OCI-LY3 (cell line): ENCODE results near the gene STYK1.
"Not testable (repeated sequence)": the region's sequence is repeated elsewhere in the genome, so short reads cannot be mapped to it uniquely, and the experiment has no call there.

ENCODE experiments used
- H2AFZ ChIP-seq: fragments of 200-600, 300-600 bp; shearing (Covaris generic); 2 replicates; pipeline ENCODE4 v1.6.0; 2014; ENCODE audit warnings: antibody characterized with exemption, low read depth, low read length
- H3K27ac ChIP-seq: fragments of 200-600, 300-600 bp; sonication (generic); 2 replicates; pipeline ENCODE4 v1.5.1; 2014; ENCODE audit warnings: mild to moderate bottlenecking, low read length, moderate library complexity, mixed read lengths
- H3K27me3 ChIP-seq: fragments of 200-600, 300-600 bp; sonication (generic); 2 replicates; pipeline ENCODE4 v1.6.1; 2014; ENCODE audit warnings: low read depth, low read length, mixed read lengths
- H3K36me3 ChIP-seq: fragments of 200-600, 300-600 bp; sonication (generic); replicated peaks from 2 replicates; pipeline ENCODE3; 2014; ENCODE audit warnings: low read depth, low read length, mixed read lengths
- H3K4me1 ChIP-seq: fragments of 300-600, 200-600 bp; sonication (generic); 2 replicates; pipeline ENCODE4 v1.6.1; 2014; ENCODE audit warnings: low read length, mixed read lengths
- H3K4me2 ChIP-seq: fragments of 200-600, 300-600 bp; sonication (generic); 2 replicates; pipeline ENCODE4 v1.6.1; 2014; ENCODE audit warnings: low read length, mixed read lengths
- H3K4me3 ChIP-seq: fragments of 300-600, 200-600 bp; sonication (generic); 2 replicates; pipeline ENCODE4 v1.5.1; 2014; ENCODE audit warnings: antibody characterized with exemption, mild to moderate bottlenecking, low read length, moderate library complexity
- H3K79me2 ChIP-seq: fragments of 300-600, 200-600 bp; shearing (Covaris generic); 2 replicates; pipeline ENCODE4 v1.6.1; 2014; ENCODE audit warnings: mild to moderate bottlenecking, low read length, mixed read lengths
- H3K9ac ChIP-seq: fragments of 300-600, 200-600 bp; shearing (Covaris generic); 2 replicates; pipeline ENCODE4 v1.6.0; 2014; ENCODE audit warnings: mild to moderate bottlenecking, low read length, moderate library complexity
- H3K9me3 ChIP-seq: fragments of 200-600, 300-600 bp; shearing (Covaris generic); 2 replicates; pipeline ENCODE4 v1.6.1; 2014; ENCODE audit warnings: low read length, mixed read lengths; ENCODE audit not compliant: insufficient read depth
- H4K20me1 ChIP-seq: fragments of 200-600, 300-600 bp; sonication (generic); 2 replicates; pipeline ENCODE4 v1.6.1; 2016; ENCODE audit warnings: low read length, mixed read lengths; ENCODE audit not compliant: insufficient read depth
- EZH2phosphoT487 ChIP-seq: fragments of 200-600 bp; shearing (Covaris generic); IDR thresholded peaks from 2 replicates; pipeline ENCODE4 v1.6.1; 2018; ENCODE audit warnings: antibody characterized with exemption, mixed run types, low read depth
- TF ChIP-seq, protein P1 (sequence below): fragments of 200-600, 300-600 bp; sonication (generic); IDR thresholded peaks from 2 replicates; pipeline ENCODE4 v1.5.1; 2014; ENCODE audit warnings: antibody characterized with exemption, low read length, low read depth

Gene STYK1

DNA sequence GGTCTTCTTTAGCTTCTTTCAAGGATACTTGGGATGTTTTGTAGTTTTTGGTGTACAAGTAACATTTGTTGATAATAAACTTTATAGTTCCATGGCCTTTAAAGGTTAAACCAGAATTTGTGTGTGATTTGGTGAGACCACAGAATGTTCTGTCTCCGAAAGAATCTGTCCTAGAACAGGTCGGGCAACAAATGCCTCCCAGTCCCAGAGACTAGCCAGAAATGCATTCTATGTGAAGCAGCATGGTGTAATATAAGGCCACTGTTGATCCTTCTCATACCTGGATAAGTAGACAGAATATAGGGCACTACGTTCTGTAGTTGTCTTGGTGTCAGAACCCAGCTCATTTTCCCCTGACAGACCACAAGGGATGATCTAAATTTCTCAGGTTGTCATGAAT lies 10.0 kb downstream of the STYK1 start:
- no peak overlapping the region for H3K27ac ChIP-seq
- no peaks in the 10 kb centered on the region for H4K20me1 ChIP-seq
- H3K4me1 ChIP-seq = no peaks in the 10 kb centered on the region; the same call in 1 of the 2 replicates
- H3K4me2 ChIP-seq = no peak overlapping the region
- no peak overlapping the region for H3K9ac ChIP-seq
- no peaks in the 10 kb centered on the region for H3K9me3 ChIP-seq
- no peak overlapping the region for H2AFZ ChIP-seq
- peaks cover 9% of the 10 kb centered on the region; the same call in 1 of the 2 replicates for H3K27me3 ChIP-seq
- no peak for TF ChIP-seq EZH2phosphoT487
- H3K4me3 ChIP-seq = no peak overlapping the region
- H3K79me2 ChIP-seq = no peaks in the 10 kb centered on the region
- no peaks in the 10 kb centered on the region for H3K36me3 ChIP-seq

DNA sequence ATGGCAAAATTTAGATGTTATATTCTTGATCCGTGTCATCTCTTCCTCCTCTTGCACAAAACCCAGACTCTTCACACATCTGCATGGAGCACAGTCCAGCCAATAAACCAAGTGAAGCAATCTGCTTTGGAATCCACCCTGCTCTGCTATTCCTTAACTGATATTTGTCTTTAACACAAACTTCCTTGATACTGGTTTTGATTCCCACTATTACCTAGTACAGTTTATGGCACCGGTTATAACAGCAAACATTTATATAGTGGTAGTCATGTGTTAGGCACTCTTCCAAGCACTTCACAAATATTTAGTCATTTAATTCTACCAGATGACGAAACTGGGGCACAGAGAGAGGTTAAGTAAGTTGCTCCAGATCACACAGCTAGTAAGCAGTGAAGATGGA lies 12.5 kb downstream of the STYK1 start:
- Histone ChIP-seq H2AFZ (no peak overlapping the region), H3K36me3 (no peaks in the 10 kb centered on the region), H3K27ac (no peak overlapping the region), H3K27me3 (peaks cover 6% of the 10 kb centered on the region; the same call in 1 of the 2 replicates), H3K4me1 (no peaks in the 10 kb centered on the region), H4K20me1 (no peaks in the 10 kb centered on the region), H3K4me3 (no peak overlapping the region), H3K9me3 (no peaks in the 10 kb centered on the region), H3K79me2 (no peaks in the 10 kb centered on the region), H3K4me2 (no peak overlapping the region), H3K9ac (no peak overlapping the region)
- TF ChIP-seq, protein P1, sequence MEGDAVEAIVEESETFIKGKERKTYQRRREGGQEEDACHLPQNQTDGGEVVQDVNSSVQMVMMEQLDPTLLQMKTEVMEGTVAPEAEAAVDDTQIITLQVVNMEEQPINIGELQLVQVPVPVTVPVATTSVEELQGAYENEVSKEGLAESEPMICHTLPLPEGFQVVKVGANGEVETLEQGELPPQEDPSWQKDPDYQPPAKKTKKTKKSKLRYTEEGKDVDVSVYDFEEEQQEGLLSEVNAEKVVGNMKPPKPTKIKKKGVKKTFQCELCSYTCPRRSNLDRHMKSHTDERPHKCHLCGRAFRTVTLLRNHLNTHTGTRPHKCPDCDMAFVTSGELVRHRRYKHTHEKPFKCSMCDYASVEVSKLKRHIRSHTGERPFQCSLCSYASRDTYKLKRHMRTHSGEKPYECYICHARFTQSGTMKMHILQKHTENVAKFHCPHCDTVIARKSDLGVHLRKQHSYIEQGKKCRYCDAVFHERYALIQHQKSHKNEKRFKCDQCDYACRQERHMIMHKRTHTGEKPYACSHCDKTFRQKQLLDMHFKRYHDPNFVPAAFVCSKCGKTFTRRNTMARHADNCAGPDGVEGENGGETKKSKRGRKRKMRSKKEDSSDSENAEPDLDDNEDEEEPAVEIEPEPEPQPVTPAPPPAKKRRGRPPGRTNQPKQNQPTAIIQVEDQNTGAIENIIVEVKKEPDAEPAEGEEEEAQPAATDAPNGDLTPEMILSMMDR = no peak
- TF ChIP-seq EZH2phosphoT487 = no peak

DNA sequence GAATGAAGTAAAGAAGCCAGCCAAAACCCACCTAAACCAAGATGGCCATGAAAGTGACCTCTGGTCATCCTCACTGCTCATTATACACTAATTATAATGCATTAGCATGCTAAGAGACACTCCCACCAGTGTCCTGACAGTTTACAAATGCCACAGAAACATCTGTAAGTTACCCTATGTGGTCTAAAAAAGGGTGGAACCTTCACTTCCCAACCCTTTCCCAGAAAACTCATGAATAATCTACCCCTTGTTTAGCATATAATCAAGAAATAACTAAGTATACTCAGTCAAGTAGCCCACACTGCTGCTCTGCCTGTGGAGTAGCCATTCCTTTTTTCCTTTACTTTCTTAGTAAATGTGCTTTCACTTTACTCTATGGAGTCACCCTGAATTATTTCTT lies 19.8 kb downstream of the STYK1 start:
- Histone ChIP-seq H3K27me3 (peaks cover 5% of the 10 kb centered on the region; the same call in 1 of the 2 replicates), H3K27ac (no peak overlapping the region), H3K9ac (no peak overlapping the region), H4K20me1 (no peaks in the 10 kb centered on the region), H3K36me3 (no peaks in the 10 kb centered on the region), H3K4me1 (no peaks in the 10 kb centered on the region), H3K79me2 (no peaks in the 10 kb centered on the region), H3K4me2 (no peak overlapping the region), H3K9me3 (no peaks in the 10 kb centered on the region), H3K4me3 (no peak overlapping the region), H2AFZ (no peak overlapping the region)
- TF ChIP-seq EZH2phosphoT487 = no peak
- TF ChIP-seq, protein P1 = no peak

DNA sequence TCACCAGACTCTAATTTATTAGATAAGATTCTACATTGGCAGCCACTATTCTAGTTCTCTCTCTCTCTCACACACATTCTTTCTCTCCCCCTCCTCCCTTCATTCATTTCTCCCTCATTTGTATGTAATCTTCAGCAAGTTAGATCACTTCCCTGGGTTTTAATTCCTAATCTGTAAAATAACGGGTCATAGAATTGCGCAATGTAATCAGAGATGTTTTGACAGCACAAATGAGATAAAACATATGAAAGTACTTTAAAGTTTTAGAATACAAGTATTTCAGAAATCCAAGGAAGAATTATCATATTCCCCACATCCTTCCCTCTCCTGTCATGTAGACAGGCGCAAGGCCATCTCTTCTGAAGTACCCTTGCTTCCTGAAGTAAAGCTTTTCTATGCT lies 21.7 kb downstream of the STYK1 start:
- H3K9ac ChIP-seq = no peak overlapping the region
- H4K20me1 ChIP-seq = no peaks in the 10 kb centered on the region
- no peaks in the 10 kb centered on the region for H3K9me3 ChIP-seq
- no peak overlapping the region for H2AFZ ChIP-seq
- no peak overlapping the region for H3K4me2 ChIP-seq
- H3K36me3 ChIP-seq = no peaks in the 10 kb centered on the region
- no peak for TF ChIP-seq EZH2phosphoT487
- TF ChIP-seq, protein P1 = no peak
- no peak overlapping the region for H3K27ac ChIP-seq
- 0 out of 2 replicates have a peak, but pooled peaks cover 3% of the 10 kb centered on the region for H3K27me3 ChIP-seq
- no peaks in the 10 kb centered on the region for H3K79me2 ChIP-seq
- no peak overlapping the region for H3K4me3 ChIP-seq
- no peaks in the 10 kb centered on the region for H3K4me1 ChIP-seq

DNA sequence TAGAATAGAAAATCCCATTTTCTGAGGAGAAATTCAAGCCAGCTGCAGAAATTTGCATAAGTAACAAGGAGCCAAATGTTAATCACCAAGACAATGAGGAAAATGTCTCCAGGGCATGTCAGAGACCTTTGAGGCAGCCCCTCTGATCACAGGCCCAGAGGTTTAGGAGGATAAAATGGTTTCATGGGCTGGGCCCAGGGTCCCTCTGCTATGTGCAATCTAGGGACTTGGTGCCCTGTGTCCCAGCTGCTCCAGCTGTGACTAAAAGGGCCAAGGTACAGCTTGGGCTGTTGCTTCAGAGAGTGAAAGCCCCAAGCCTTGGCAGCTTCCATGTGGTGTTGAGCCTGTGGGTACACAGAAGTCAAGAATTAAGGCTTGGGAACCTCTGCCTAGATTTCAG lies 27.3 kb downstream of the STYK1 start:
- not testable (repeated sequence) for H3K9me3 ChIP-seq, H3K27ac ChIP-seq, H3K4me3 ChIP-seq, H3K36me3 ChIP-seq, H3K27me3 ChIP-seq, H3K4me1 ChIP-seq, H3K79me2 ChIP-seq, H3K9ac ChIP-seq, H4K20me1 ChIP-seq, H3K4me2 ChIP-seq, H2AFZ ChIP-seq
